CD14-positive monocyte (primary cell): Measurements from ENCODE around the gene RUNX2. TPM values are rescaled to one million over a fixed set of nuclear protein-coding genes. Genes with fewer than 3 reads are reported as not detected.

Experiments used
- DNase-seq, 3 donors: peaks; one replicate each; pipeline ENCODE4 v3.0.0-alpha.2; 2011 to 2022
- H2AFZ ChIP-seq: 2 replicates; pipeline ENCODE4 v1.6.0; 2012; ENCODE audit warnings: mild to moderate bottlenecking, low read depth, low read length, inconsistent platforms; ENCODE audit not compliant: insufficient read depth, poor library complexity, severe bottlenecking
- H3K27ac ChIP-seq, 2 donors: 1 replicate in 1 of 2; 2 replicates in 1 of 2; pipeline ENCODE4 v1.5.1; 2012 to 2013; ENCODE audit warnings: low read length in 2 of 2, control low read depth in 1 of 2, inconsistent platforms in 1 of 2, low read depth in 1 of 2, mild to moderate bottlenecking in 1 of 2
- H3K27me3 ChIP-seq, 2 donors: one replicate each; pipeline versions ENCODE4 v1.6.0 to v1.6.1; 2011 to 2013; ENCODE audit warnings: low read length in 2 of 2; ENCODE audit not compliant: control insufficient read depth in 2 of 2, insufficient read depth in 2 of 2
- H3K36me3 ChIP-seq, 2 donors: replicated peaks in 1 of 2; 1 replicate in 1 of 2; 2 replicates in 1 of 2; pipeline versions ENCODE4 v1.5.1 to v1.6.1; 2012 to 2013; ENCODE audit warnings: low read length in 2 of 2, control low read depth in 1 of 2, inconsistent platforms in 1 of 2, mild to moderate bottlenecking in 1 of 2; ENCODE audit not compliant: insufficient read depth in 2 of 2, control insufficient read depth in 1 of 2
- H3K4me1 ChIP-seq, 2 donors: 1 replicate in 1 of 2; 2 replicates in 1 of 2; pipeline versions ENCODE4 v1.5.1 to v1.6.1; 2012 to 2013; ENCODE audit warnings: low read length in 2 of 2, control low read depth in 1 of 2, inconsistent platforms in 1 of 2, mild to moderate bottlenecking in 1 of 2, moderate library complexity in 1 of 2; ENCODE audit not compliant: insufficient read depth in 2 of 2, control insufficient read depth in 1 of 2
- H3K4me2 ChIP-seq: replicated peaks from 2 replicates; pipeline ENCODE3; 2012; ENCODE audit warnings: low read length, moderate library complexity, mild to moderate bottlenecking; ENCODE audit not compliant: poor library complexity, severe bottlenecking; ENCODE audit errors: extremely low read depth
- H3K4me3 ChIP-seq, 3 experiments: fragments of 200-600 bp in 1 of 3; sonication (generic) in 1 of 3; replicated peaks in 1 of 3; 1 replicate in 2 of 3; 2 replicates in 1 of 3; pipeline ENCODE4 v1.5.1; 2011 to 2013; ENCODE audit warnings: low read length in 3 of 3, mild to moderate bottlenecking in 3 of 3, control low read depth in 2 of 3, low read depth in 2 of 3, inconsistent platforms in 1 of 3, moderate library complexity in 1 of 3
- H3K79me2 ChIP-seq: 2 replicates; pipeline ENCODE4 v1.6.0; 2012; ENCODE audit warnings: mild to moderate bottlenecking, control low read depth, inconsistent platforms, low read length, moderate library complexity; ENCODE audit not compliant: insufficient read depth
- H3K9ac ChIP-seq: 2 replicates; pipeline ENCODE4 v1.6.0; 2017; ENCODE audit warnings: low read length, mild to moderate bottlenecking; ENCODE audit not compliant: insufficient read depth, poor library complexity, severe bottlenecking
- H3K9me3 ChIP-seq, 2 donors: replicated peaks in 1 of 2; 1 replicate in 1 of 2; 2 replicates in 1 of 2; pipeline versions ENCODE4 v1.5.1 to v1.6.1; 2012 to 2013; ENCODE audit warnings: low read length in 2 of 2, control low read depth in 1 of 2; ENCODE audit not compliant: control insufficient read depth in 1 of 2, insufficient read depth in 1 of 2
- H4K20me1 ChIP-seq: 2 replicates; pipeline ENCODE4 v1.6.0; 2012; ENCODE audit warnings: mild to moderate bottlenecking, low read length, control low read depth, moderate library complexity; ENCODE audit not compliant: insufficient read depth
- H3K27ac Mint-ChIP-seq, 7 donors: one replicate each; pipeline ENCODE4 v1.8.0; 2020; ENCODE audit warnings: mild to moderate bottlenecking in 7 of 7, mixed read lengths in 7 of 7, moderate library complexity in 6 of 7, inconsistent platforms in 2 of 7
- H3K27me3 Mint-ChIP-seq, 3 donors: one replicate each; pipeline ENCODE4 v1.8.0; 2021 to 2022; ENCODE audit warnings: low read depth in 3 of 3, mild to moderate bottlenecking in 3 of 3, mixed read lengths in 3 of 3, moderate library complexity in 3 of 3, inconsistent platforms in 1 of 3
- H3K36me3 Mint-ChIP-seq, 2 donors: one replicate each; pipeline ENCODE4 v1.8.0; 2020; ENCODE audit warnings: mixed read lengths in 2 of 2, inconsistent platforms in 1 of 2, mild to moderate bottlenecking in 1 of 2
- H3K4me1 Mint-ChIP-seq: one replicate; pipeline ENCODE4 v1.8.0; 2020; ENCODE audit warnings: mild to moderate bottlenecking, mixed read lengths
- H3K4me3 Mint-ChIP-seq, 2 donors: one replicate each; pipeline ENCODE4 v1.8.0; 2020; ENCODE audit warnings: mild to moderate bottlenecking in 2 of 2, mixed read lengths in 2 of 2, moderate library complexity in 1 of 2
- H3K9me3 Mint-ChIP-seq, 7 donors: one replicate each; pipeline ENCODE4 v1.8.0; 2020 to 2022; ENCODE audit warnings: mixed read lengths in 7 of 7, mild to moderate bottlenecking in 6 of 7, moderate library complexity in 6 of 7, inconsistent platforms in 2 of 7
- WGBS: methylation state at CpG from one replicate; pipeline ENCODE4 v1.1.5; 2013; ENCODE audit warnings: missing lambda C conversion rate; ENCODE audit not compliant: insufficient coverage; 5-methylcytosine and 5-hydroxymethylcytosine counted together
- intact Hi-C, 2 donors: fragments of 100-400 bp; cut with micrococcal nuclease; formaldehyde crosslinking; loops; one replicate each; pipeline versions ENCODE4 v1.15.0 to v1.15.1; 2023
- polyA plus RNA-seq, 3 donors: library from polyadenylated mRNA; depleted of rRNA in 1 of 3; unstranded in 2 of 3; stranded (reverse) in 1 of 3; fragments of 300-500 nt in 2 of 3; fragments of >200 nt in 1 of 3; fragmentation: Illumina TruSeq in 2 of 3; gene quantifications; 1 replicate in 2 of 3; 2 replicates in 1 of 3; pipeline ENCODE4 v1.2.3, GENCODE V29; 2012 to 2021
- TF ChIP-seq, protein P1 (sequence below): fragments of 200-600 bp; IDR thresholded peaks from one replicate; pipeline ENCODE4 v1.8.0; 2022; ENCODE audit warnings: antibody characterized with exemption, mild to moderate bottlenecking

The RUNX2 gene
- polyA plus RNA-seq, 3 donors, result 1.3 to 5.0 (median 2.5) TPM

DNA sequence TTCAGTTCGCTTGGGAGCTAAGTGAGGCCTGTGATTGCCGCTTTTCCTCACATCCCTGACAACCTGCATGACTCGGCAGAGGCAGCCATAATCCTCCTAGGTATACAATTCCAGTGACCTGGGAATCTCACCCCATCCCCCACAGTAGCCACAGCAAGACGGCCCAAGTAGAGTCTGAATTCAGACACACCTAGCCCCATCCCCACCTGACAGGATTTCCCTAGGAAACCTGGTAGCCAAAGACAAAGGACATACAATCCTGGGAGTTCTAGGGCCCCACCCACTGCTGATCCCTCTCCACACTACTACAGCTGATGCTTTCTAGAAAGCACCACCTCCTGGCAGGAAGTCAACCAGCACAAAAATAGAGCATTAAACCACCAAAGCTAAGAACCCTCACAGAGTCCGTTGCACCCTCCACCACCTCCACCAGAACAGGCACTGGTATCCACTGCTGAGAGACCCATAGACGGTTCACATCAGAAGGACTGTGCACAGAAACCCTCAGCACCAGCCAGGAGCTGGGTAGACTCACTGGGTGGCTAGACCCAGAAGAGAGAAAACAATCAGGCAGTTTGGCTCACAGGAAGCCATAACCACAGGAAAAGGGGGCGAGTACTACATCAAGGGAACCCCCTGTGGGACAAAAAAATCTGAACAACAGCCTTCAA lies 17.9 kb upstream of the RUNX2 start:
- no peak for DNase-seq
- Histone ChIP-seq H3K36me3 (no peaks in the 10 kb centered on the region), H3K4me1 (no peaks in the 10 kb centered on the region), H4K20me1 (no peaks in the 10 kb centered on the region), H3K27me3 (no peaks in the 10 kb centered on the region), H3K27ac (no peak overlapping the region), H3K4me3 (no peak overlapping the region), H3K9me3 (peaks cover 7 to 25% of the 10 kb centered on the region in 2 donors), H3K79me2 (no peaks in the 10 kb centered on the region), H2AFZ (no peak overlapping the region), H3K4me2 (no peak overlapping the region), H3K9ac (no peak overlapping the region)
- Mint-ChIP-seq H3K4me3 (no peak overlapping the region), H3K4me1 (peaks cover 6% of the 10 kb centered on the region), H3K36me3 (no peaks in the 10 kb centered on the region), H3K27me3 (no peaks in the 10 kb centered on the region), H3K9me3 (peaks cover 11 to 26% (median 17%) of the 10 kb centered on the region in 7 donors), H3K27ac (no peak overlapping the region)
- TF ChIP-seq, protein P1, sequence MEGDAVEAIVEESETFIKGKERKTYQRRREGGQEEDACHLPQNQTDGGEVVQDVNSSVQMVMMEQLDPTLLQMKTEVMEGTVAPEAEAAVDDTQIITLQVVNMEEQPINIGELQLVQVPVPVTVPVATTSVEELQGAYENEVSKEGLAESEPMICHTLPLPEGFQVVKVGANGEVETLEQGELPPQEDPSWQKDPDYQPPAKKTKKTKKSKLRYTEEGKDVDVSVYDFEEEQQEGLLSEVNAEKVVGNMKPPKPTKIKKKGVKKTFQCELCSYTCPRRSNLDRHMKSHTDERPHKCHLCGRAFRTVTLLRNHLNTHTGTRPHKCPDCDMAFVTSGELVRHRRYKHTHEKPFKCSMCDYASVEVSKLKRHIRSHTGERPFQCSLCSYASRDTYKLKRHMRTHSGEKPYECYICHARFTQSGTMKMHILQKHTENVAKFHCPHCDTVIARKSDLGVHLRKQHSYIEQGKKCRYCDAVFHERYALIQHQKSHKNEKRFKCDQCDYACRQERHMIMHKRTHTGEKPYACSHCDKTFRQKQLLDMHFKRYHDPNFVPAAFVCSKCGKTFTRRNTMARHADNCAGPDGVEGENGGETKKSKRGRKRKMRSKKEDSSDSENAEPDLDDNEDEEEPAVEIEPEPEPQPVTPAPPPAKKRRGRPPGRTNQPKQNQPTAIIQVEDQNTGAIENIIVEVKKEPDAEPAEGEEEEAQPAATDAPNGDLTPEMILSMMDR, result no peak
- WGBS, result 35% methylated on average over 5 of the region's 7 CpGs
- intact Hi-C loops, result no loop called here

DNA sequence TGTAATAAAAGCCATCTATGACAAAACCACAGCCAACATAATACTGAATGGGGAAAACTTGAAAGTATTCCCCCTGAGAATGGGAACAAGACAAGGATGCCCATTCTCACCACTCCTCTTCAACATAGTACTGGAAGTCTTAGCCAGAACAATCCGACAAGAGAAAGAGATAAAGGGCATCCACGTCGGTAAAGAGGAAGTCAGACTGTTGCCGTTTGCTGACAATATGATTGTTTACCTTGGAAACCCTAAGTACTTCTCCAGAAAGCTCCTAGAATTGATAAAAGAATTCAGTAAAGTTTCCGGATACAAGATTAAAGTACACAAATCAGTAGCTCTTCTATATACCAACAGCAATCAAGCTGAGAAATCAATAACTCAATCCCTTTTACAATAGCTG lies 14.0 kb upstream of the RUNX2 start:
- no peak overlapping the region for H2AFZ ChIP-seq

More for the DNA sequence above, 14.0 kb upstream of the RUNX2 start:
- H3K4me2 ChIP-seq, result no peak overlapping the region
- TF ChIP-seq, protein P1, result no peak
- no peak for DNase-seq
- H3K27ac ChIP-seq, result no peak overlapping the region
- no peaks in the 10 kb centered on the region for H3K36me3 ChIP-seq
- peaks cover 0 to 6% (median 3%) of the 10 kb centered on the region in 7 donors for H3K9me3 Mint-ChIP-seq
- peaks cover 6% of the 10 kb centered on the region for H3K4me1 Mint-ChIP-seq
- no peaks in the 10 kb centered on the region for H4K20me1 ChIP-seq
- H3K27me3 ChIP-seq, result no peaks in the 10 kb centered on the region
- H3K27me3 Mint-ChIP-seq, result no peaks in the 10 kb centered on the region
- no peaks in the 10 kb centered on the region for H3K36me3 Mint-ChIP-seq
- no peak overlapping the region for H3K4me3 Mint-ChIP-seq
- intact Hi-C loops, result no loop called here
- H3K4me3 ChIP-seq, result no peak overlapping the region
- H3K9ac ChIP-seq, result no peak overlapping the region
- H3K4me1 ChIP-seq, result no peaks in the 10 kb centered on the region
- peaks cover 0 to 5% of the 10 kb centered on the region in 2 donors for H3K9me3 ChIP-seq
- H3K27ac Mint-ChIP-seq, result no peak overlapping the region
- WGBS, result no CpG with 5 or more reads among the region's 5 CpGs
- H3K79me2 ChIP-seq, result no peaks in the 10 kb centered on the region
